Astrocyte of the cerebellum (primary cell): Measurements from ENCODE around the gene PAPPA.

ENCODE experiments used
- DNase-seq: peaks from one replicate; pipeline ENCODE4 v3.0.0-alpha.2; 2011; ENCODE audit warnings: low read depth
- H3K4me3 ChIP-seq: 2 replicates; pipeline ENCODE4 v1.5.1; 2011; ENCODE audit warnings: mild to moderate bottlenecking, low read depth, low read length, moderate library complexity
- in situ Hi-C: cut with HindIII; loops from 2 replicates; pipeline ENCODE4 v1.10.0; 2017; ENCODE audit warnings: low sequenced_read_pairs
- TF ChIP-seq, protein P1 (sequence below): IDR thresholded peaks from 2 replicates; pipeline ENCODE4 v1.5.1; 2012; ENCODE audit warnings: low read length, low read depth, moderate library complexity, mild to moderate bottlenecking; ENCODE audit errors: missing control alignments

PAPPA gene

DNA sequence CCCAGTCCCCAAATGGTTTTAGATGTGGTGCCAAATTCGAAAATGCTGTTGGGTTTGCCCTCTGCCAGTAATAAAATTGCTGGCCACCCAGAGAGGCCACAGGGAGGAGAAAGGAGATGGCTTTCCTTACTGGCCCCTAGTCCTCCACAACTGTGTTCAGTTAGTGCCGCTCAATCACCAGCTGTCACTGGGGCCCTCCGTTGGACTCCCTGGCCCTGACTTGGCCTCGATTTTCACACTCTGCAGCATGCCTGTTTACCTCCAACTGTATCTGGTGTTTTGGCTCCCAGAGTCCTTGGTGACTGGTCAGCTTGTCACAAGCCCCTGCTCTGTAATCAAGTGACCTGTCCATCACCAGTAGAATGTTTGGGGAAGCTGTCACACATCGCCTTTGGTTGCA is 97.8 kb downstream of the PAPPA start:
- in situ Hi-C loops = no loop called here
- no peak for DNase-seq
- TF ChIP-seq, protein P1, sequence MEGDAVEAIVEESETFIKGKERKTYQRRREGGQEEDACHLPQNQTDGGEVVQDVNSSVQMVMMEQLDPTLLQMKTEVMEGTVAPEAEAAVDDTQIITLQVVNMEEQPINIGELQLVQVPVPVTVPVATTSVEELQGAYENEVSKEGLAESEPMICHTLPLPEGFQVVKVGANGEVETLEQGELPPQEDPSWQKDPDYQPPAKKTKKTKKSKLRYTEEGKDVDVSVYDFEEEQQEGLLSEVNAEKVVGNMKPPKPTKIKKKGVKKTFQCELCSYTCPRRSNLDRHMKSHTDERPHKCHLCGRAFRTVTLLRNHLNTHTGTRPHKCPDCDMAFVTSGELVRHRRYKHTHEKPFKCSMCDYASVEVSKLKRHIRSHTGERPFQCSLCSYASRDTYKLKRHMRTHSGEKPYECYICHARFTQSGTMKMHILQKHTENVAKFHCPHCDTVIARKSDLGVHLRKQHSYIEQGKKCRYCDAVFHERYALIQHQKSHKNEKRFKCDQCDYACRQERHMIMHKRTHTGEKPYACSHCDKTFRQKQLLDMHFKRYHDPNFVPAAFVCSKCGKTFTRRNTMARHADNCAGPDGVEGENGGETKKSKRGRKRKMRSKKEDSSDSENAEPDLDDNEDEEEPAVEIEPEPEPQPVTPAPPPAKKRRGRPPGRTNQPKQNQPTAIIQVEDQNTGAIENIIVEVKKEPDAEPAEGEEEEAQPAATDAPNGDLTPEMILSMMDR = no peak
- H3K4me3 ChIP-seq = no peak overlapping the region

DNA sequence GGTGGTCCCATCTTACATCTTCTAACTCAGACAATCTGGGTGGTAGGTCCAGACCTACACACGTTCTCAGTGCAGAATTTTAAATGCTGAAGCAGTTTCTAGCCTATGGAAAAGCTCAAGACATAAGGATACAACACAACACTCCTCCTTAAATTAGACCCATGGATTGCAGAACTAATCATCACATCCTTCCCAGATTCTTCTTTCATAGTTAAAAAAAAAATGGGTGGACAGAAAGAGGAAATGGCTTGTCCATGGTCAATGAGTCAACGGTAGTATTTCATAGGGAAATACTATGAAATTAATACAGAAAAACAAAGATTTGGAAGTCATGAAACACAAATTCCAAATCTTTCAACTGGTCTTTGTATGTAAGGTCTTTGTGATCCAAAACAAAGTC is 106.9 kb downstream of the PAPPA start:
- TF ChIP-seq, protein P1 = no peak
- no peak overlapping the region for H3K4me3 ChIP-seq
- DNase-seq = no peak
- in situ Hi-C loops = no loop called here

DNA sequence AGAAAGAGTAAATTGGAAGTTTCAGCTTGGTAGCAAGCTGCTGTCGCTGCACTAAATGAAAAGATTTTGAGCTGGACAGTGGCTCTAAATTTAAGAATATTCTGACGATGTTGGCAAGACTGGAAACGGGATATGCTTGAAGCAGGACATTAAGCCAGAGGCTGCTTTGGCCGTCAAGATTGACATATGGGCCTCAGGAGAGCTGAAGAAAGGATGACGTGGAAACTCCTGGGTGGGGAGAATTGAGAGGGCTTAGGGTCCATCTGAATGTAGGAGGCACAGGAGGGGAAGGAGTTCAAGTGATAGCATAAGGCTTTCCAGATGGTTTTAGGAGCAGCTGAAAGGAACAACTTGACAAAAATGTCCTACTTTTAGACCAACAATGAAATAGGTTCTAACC is 108.9 kb downstream of the PAPPA start:
- no peak for DNase-seq
- H3K4me3 ChIP-seq = no peak overlapping the region
- in situ Hi-C loops = no loop called here
- TF ChIP-seq, protein P1 = no peak

DNA sequence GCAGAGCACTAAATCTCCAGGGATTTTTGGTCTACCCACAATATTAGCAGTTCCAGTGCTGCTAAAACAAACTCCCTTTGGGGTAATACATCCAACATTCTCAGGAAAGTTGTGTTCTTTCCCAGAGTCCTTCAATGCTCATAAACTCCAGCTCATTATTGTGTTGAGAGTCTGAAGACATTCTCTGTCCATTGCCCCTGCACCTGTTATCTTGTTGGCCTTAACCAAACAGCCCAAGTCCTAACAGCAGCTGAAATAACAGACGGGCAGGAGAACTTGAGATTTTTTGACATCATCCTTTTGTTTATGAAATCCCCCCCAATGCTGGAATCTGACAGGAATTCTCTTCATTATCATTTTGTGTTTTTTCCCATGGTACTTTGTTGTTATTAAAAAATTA is 110.8 kb downstream of the PAPPA start:
- in situ Hi-C loops = no loop called here
- no peak overlapping the region for H3K4me3 ChIP-seq
- TF ChIP-seq, protein P1 = no peak
- DNase-seq = no peak

DNA sequence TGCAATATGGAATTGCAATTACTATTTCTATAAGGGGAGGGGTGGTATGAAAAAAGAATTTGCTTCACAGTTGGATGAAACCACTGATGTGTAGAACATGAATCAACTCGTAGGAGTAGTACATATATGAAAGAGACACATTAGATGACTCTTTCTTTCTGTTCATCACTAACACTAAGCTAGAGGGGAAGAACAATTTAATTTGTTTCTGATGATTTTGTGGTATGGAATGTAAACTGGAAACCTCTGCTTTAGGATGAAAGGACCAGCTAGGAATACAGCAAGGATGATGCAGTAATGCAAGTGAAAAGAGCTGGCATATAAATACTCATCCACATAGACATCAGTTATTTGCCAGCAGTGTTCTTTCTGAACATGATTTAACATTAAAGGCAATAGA is 113.4 kb downstream of the PAPPA start:
- no peak overlapping the region for H3K4me3 ChIP-seq
- TF ChIP-seq, protein P1 = no peak
- no peak for DNase-seq
- in situ Hi-C loops = no loop called here

DNA sequence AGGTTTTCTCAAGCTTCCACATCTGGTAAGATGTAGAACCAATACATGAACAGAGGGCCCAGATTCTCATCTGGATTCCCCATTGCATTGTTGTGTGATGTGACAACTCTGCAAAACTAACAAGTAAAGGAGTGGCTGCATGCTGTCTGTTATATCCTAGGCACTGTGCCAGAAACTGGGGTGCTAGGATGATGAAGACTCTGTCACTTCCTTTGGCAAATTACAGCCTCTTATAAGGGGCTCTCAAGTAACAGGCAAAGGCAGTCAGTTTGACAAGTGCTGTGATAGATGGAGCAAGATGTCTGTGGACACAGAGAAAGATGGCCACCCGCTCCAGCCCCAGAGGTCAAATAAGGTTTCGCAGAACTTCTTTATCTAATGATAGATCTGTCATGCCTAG is 115.7 kb downstream of the PAPPA start:
- TF ChIP-seq, protein P1 = no peak
- no peak overlapping the region for H3K4me3 ChIP-seq
- DNase-seq = no peak
- in situ Hi-C loops = no loop called here

DNA sequence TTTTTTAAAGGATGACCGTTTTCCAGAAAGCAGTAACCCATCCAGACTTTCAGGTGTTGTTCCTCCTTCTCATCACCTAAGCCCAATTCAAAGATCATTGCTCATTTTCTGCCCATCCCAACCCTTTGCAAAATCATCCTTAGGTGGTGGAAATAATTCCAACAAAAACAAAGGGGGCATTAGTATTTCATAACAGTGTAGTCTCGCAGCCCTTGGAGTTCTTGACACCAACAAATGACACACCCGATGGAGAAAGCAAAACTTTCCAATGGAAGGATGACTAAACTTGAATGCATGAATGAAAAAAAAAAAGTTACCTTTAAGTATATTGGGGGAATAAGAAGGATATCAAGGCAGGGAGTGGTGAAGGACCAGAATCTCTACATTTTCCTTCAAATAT is 117.0 kb downstream of the PAPPA start:
- in situ Hi-C loops = no loop called here
- no peak for DNase-seq
- TF ChIP-seq, protein P1 = no peak
- no peak overlapping the region for H3K4me3 ChIP-seq
